Trophoblast cell (in vitro differentiated cells and primary cell): ENCODE data around the gene PKD1.

Experiments
- DNase-seq, 2 donors: peaks; one replicate each; pipeline ENCODE4 v3.0.0-alpha.2; 2016
- H2AFZ ChIP-seq: 2 replicates; pipeline ENCODE4 v1.6.1; 2013; ENCODE audit warnings: low read length, moderate library complexity, mild to moderate bottlenecking; ENCODE audit not compliant: insufficient read depth, poor library complexity
- H2AK5ac ChIP-seq: 2 replicates; pipeline ENCODE4 v1.6.1; 2013; ENCODE audit warnings: mild to moderate bottlenecking, low read length
- H2BK120ac ChIP-seq: 2 replicates; pipeline ENCODE4 v1.6.1; 2013; ENCODE audit warnings: low read length, mild to moderate bottlenecking, moderate library complexity; ENCODE audit not compliant: insufficient read depth, poor library complexity
- H2BK12ac ChIP-seq: 2 replicates; pipeline ENCODE4 v1.6.1; 2013; ENCODE audit warnings: mild to moderate bottlenecking, low read length, moderate library complexity
- H2BK5ac ChIP-seq: 2 replicates; pipeline ENCODE4 v1.6.1; 2013; ENCODE audit warnings: low read length, low read depth, moderate library complexity, mild to moderate bottlenecking; ENCODE audit not compliant: poor library complexity
- H3K14ac ChIP-seq: 2 replicates; pipeline ENCODE4 v1.6.1; 2013; ENCODE audit warnings: mild to moderate bottlenecking, low read length
- H3K18ac ChIP-seq: 2 replicates; pipeline ENCODE4 v1.6.1; 2013; ENCODE audit warnings: mild to moderate bottlenecking, low read length
- H3K23ac ChIP-seq: 2 replicates; pipeline ENCODE4 v1.6.1; 2013; ENCODE audit warnings: low read length
- H3K27ac ChIP-seq: 2 replicates; pipeline ENCODE4 v1.5.1; 2013; ENCODE audit warnings: low read depth, mild to moderate bottlenecking, inconsistent platforms, low read length, moderate library complexity
- H3K27me3 ChIP-seq: 2 replicates; pipeline ENCODE4 v1.6.1; 2013; ENCODE audit warnings: inconsistent platforms, mild to moderate bottlenecking, low read length, moderate library complexity; ENCODE audit not compliant: insufficient read depth
- H3K36me3 ChIP-seq, 2 experiments: 1 replicate in 1 of 2; 2 replicates in 1 of 2; pipeline ENCODE4 v1.6.1; 2013; ENCODE audit warnings: low read length in 2 of 2, mild to moderate bottlenecking in 2 of 2, moderate library complexity in 1 of 2; ENCODE audit not compliant: insufficient read depth in 2 of 2, control insufficient read depth in 1 of 2
- H3K4ac ChIP-seq: 2 replicates; pipeline ENCODE4 v1.6.1; 2013; ENCODE audit warnings: low read depth, mild to moderate bottlenecking, low read length, moderate library complexity
- H3K4me1 ChIP-seq, 2 experiments: 1 replicate in 1 of 2; 2 replicates in 1 of 2; pipeline ENCODE4 v1.6.1; 2013; ENCODE audit warnings: low read length in 2 of 2, mild to moderate bottlenecking in 2 of 2, moderate library complexity in 1 of 2; ENCODE audit not compliant: insufficient read depth in 2 of 2, control insufficient read depth in 1 of 2
- H3K4me2 ChIP-seq: 2 replicates; pipeline ENCODE4 v1.6.1; 2013; ENCODE audit warnings: inconsistent platforms, mild to moderate bottlenecking, low read length, moderate library complexity
- H3K4me3 ChIP-seq: 2 replicates; pipeline ENCODE4 v1.5.1; 2013; ENCODE audit warnings: mild to moderate bottlenecking, low read depth, low read length, inconsistent platforms
- H3K79me1 ChIP-seq: one replicate; pipeline ENCODE4 v1.6.1; 2013; ENCODE audit warnings: low read length
- H3K79me2 ChIP-seq: 2 replicates; pipeline ENCODE4 v1.6.1; 2013; ENCODE audit warnings: low read length, mild to moderate bottlenecking; ENCODE audit not compliant: control insufficient read depth, insufficient read depth, poor library complexity
- H3K9ac ChIP-seq: 2 replicates; pipeline ENCODE4 v1.6.1; 2013; ENCODE audit warnings: mild to moderate bottlenecking, low read length
- H3K9me3 ChIP-seq: 2 replicates; pipeline ENCODE4 v1.6.1; 2013; ENCODE audit warnings: low read depth, mild to moderate bottlenecking, control low read depth, inconsistent platforms, low read length; ENCODE audit not compliant: insufficient read depth
- H4K12ac ChIP-seq: 2 replicates; pipeline ENCODE4 v1.6.1; 2013; ENCODE audit warnings: low read depth, mild to moderate bottlenecking, low read length, moderate library complexity
- H4K8ac ChIP-seq: 2 replicates; pipeline ENCODE4 v1.6.1; 2013; ENCODE audit warnings: low read depth, mild to moderate bottlenecking, low read length, moderate library complexity
- H4K91ac ChIP-seq: one replicate; pipeline ENCODE4 v1.6.1; 2013; ENCODE audit warnings: low read depth, mild to moderate bottlenecking, low read length, moderate library complexity
- WGBS: extraction: QIAGEN DNeasy Blood & Tissue Kit; methylation state at CpG from one replicate; pipeline ENCODE4 v1.1.7; 2013; ENCODE audit warnings: missing lambda C conversion rate; ENCODE audit not compliant: insufficient read length, insufficient coverage; ENCODE audit errors: extremely low coverage; 5-methylcytosine and 5-hydroxymethylcytosine counted together

The PKD1 gene

GRCh38 chr16:2083876-2084780 is 51.6 kb downstream of the PKD1 start:
- no peak for DNase-seq
- H3K27ac ChIP-seq: no peak overlapping the region
- H3K79me2 ChIP-seq: no peaks in the 10 kb centered on the region
- H2BK5ac ChIP-seq: no peak overlapping the region
- no peak overlapping the region for H3K23ac ChIP-seq
- no peaks in the 10 kb centered on the region for H3K9me3 ChIP-seq
- no peak overlapping the region for H4K12ac ChIP-seq
- no peaks in the 10 kb centered on the region for H3K4me1 ChIP-seq
- H3K4me3 ChIP-seq: no peak overlapping the region
- no peak overlapping the region for H3K9ac ChIP-seq
- H3K4ac ChIP-seq: no peak overlapping the region
- H2BK120ac ChIP-seq: no peak overlapping the region
- no CpG with 5 or more reads among the region's 44 CpGs for WGBS
- no peak overlapping the region for H4K91ac ChIP-seq
- H3K14ac ChIP-seq: no peak overlapping the region
- no peak overlapping the region for H3K4me2 ChIP-seq
- no peak overlapping the region for H2AFZ ChIP-seq
- no peak overlapping the region for H3K18ac ChIP-seq
- H3K79me1 ChIP-seq: no peaks in the 10 kb centered on the region
- no peak overlapping the region for H2AK5ac ChIP-seq
- peaks cover 90 to 92% of the 10 kb centered on the region in 2 experiments for H3K36me3 ChIP-seq
- H2BK12ac ChIP-seq: no peak overlapping the region
- H4K8ac ChIP-seq: no peak overlapping the region
- no peaks in the 10 kb centered on the region for H3K27me3 ChIP-seq

GRCh38 chr16:2083409-2083808 is 52.3 kb downstream of the PKD1 start:
- Histone ChIP-seq H4K12ac (no peak overlapping the region), H3K4ac (no peak overlapping the region), H3K4me2 (no peak overlapping the region), H3K27me3 (no peaks in the 10 kb centered on the region), H3K36me3 (peaks cover 90% of the 10 kb centered on the region in 2 experiments), H2BK120ac (no peak overlapping the region), H3K14ac (no peak overlapping the region), H3K4me3 (no peak overlapping the region), H3K9me3 (no peaks in the 10 kb centered on the region), H2BK12ac (no peak overlapping the region), H3K79me2 (no peaks in the 10 kb centered on the region), H3K4me1 (no peaks in the 10 kb centered on the region), H3K23ac (no peak overlapping the region), H3K27ac (no peak overlapping the region), H3K9ac (no peak overlapping the region), H4K91ac (no peak overlapping the region), H2BK5ac (no peak overlapping the region), H3K79me1 (no peaks in the 10 kb centered on the region), H2AK5ac (no peak overlapping the region), H4K8ac (no peak overlapping the region), H2AFZ (no peak overlapping the region), H3K18ac (no peak overlapping the region)
- WGBS: no CpG with 5 or more reads among the region's 19 CpGs
- no peak for DNase-seq

GRCh38 chr16:2082983-2083364 is 52.7 kb downstream of the PKD1 start:
- no peak for DNase-seq
- no peak overlapping the region for H2BK5ac ChIP-seq
- no peak overlapping the region for H4K12ac ChIP-seq
- no peak overlapping the region for H2AK5ac ChIP-seq
- H3K27ac ChIP-seq: no peak overlapping the region
- peaks cover 86 to 88% of the 10 kb centered on the region in 2 experiments for H3K36me3 ChIP-seq
- no peaks in the 10 kb centered on the region for H3K27me3 ChIP-seq
- H3K79me1 ChIP-seq: no peaks in the 10 kb centered on the region
- H3K9ac ChIP-seq: no peak overlapping the region
- WGBS: no CpG with 5 or more reads among the region's 16 CpGs
- no peaks in the 10 kb centered on the region for H3K79me2 ChIP-seq
- H3K14ac ChIP-seq: no peak overlapping the region
- H4K91ac ChIP-seq: no peak overlapping the region
- H3K18ac ChIP-seq: no peak overlapping the region
- no peak overlapping the region for H4K8ac ChIP-seq
- no peak overlapping the region for H2BK12ac ChIP-seq
- no peak overlapping the region for H3K4me3 ChIP-seq
- no peak overlapping the region for H2AFZ ChIP-seq
- H3K4ac ChIP-seq: no peak overlapping the region
- no peaks in the 10 kb centered on the region for H3K4me1 ChIP-seq
- no peak overlapping the region for H3K23ac ChIP-seq
- H3K4me2 ChIP-seq: no peak overlapping the region
- no peaks in the 10 kb centered on the region for H3K9me3 ChIP-seq
- no peak overlapping the region for H2BK120ac ChIP-seq

- Histone ChIP-seq H2BK120ac (no peak overlapping the region), H3K79me1 (no peaks in the 10 kb centered on the region), H3K18ac (no peak overlapping the region), H2AK5ac (no peak overlapping the region), H3K27me3 (no peaks in the 10 kb centered on the region), H3K14ac (no peak overlapping the region), H3K36me3 (peaks cover 85 to 87% of the 10 kb centered on the region in 2 experiments), H4K12ac (no peak overlapping the region), H3K4me3 (no peak overlapping the region), H3K27ac (no peak overlapping the region), H4K91ac (no peak overlapping the region), H3K4me2 (no peak overlapping the region), H3K9ac (no peak overlapping the region), H2AFZ (no peak overlapping the region), H2BK12ac (no peak overlapping the region), H4K8ac (no peak overlapping the region), H2BK5ac (no peak overlapping the region), H3K23ac (no peak overlapping the region), H3K4ac (no peak overlapping the region), H3K4me1 (no peaks in the 10 kb centered on the region), H3K79me2 (no peaks in the 10 kb centered on the region), H3K9me3 (no peaks in the 10 kb centered on the region)
- DNase-seq: no peak
- WGBS: no CpG with 5 or more reads among the region's 32 CpGs
These were observed 53.3 kb downstream of the PKD1 start for GRCh38 chr16:2082171-2082982.
